ENCODE results near the gene ANKRD36B.
"Not testable (repeated sequence)": the region's sequence is repeated elsewhere in the genome, so short reads cannot be mapped to it uniquely, and the experiment has no call there.

ANKRD36B gene

GRCh38 chr2:97549058-97549457, 40.6 kb downstream of the ANKRD36B start:
- not testable (repeated sequence) for DNase-seq (ENCODE audit: low read depth, low spot score)

GRCh38 chr2:97548536-97548935, 41.1 kb downstream of the ANKRD36B start:
- DNase-seq (ENCODE audit: low read depth, low spot score): not testable (repeated sequence)

- DNase-seq (ENCODE audit: low read depth, low spot score): no peak
Observed at GRCh38 chr2:97546711-97547110, 43.0 kb downstream of the ANKRD36B start.

DNA sequence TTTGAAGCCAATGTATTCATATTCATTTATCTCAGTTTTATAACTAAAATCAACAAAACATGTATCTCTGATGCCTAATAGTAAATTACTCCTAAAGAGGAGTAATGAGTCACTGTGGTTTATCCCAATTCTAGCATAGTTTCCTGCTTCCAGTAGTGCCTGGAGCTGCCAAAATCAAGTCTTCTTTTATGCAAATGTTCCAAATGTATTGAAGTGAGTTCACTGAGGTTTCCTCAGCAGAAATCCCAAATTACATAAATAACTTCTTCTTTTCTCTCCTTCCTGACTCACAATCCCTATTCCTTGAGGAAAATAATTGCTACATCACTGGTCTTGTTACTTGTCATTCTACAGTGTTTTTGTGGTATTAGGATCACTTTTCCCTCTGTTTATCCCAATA, 44.8 kb downstream of the ANKRD36B start:
- DNase-seq (ENCODE audit: low read depth, low spot score): not testable (repeated sequence)

DNA sequence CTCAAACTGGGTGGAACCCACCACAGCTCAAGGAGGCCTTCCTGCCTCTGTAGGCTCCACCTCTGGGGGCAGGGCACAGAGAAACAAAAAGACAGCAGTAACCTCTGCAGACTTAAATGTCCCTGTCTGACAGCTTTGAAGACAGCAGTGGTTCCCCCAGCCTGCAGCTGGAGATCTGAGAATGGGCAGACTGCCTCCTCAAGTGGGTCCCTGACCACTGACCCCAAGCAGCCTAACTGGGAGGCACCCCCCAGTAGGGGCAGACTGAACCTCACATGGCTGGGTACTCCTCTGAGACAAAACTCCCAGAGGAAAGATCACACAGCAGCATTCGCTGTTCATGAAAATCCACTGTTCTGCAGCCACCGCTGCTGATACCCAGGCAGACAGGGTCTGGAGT, 63.8 kb downstream of the ANKRD36B start:
- not testable (repeated sequence) for DNase-seq (ENCODE audit: low read depth, low spot score)

- DNase-seq (ENCODE audit: low read depth, low spot score): not testable (repeated sequence)
Observed at GRCh38 chr2:97523816-97524215, 65.9 kb downstream of the ANKRD36B start.

DNA sequence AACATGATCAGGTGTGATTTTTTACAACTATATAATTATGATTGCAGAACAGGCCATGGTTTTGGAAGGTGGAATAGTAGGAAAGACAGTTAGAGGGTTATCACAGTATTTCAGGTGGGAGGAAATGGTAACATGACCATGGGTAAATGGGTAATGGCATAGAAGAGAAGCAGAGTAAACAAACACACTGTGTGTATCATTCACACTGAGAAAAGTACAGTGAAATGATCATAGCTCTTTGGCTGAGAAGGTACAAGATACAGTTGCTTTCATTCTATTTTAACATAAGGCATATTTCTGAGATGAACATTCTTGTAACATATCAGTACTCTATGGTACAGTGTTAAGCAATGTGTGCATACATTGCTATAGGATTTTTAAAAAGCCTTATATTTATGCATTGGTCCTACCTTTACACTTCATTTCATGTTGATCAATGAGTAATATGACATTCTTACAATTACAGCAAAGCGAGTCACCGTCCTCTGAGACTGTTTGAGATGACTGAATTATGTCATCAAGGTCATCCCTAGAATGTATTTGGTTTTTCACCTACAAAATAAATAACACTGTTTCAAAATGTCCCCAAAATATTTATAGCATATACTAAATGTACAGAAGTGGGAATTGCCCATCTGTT, 66.6 kb downstream of the ANKRD36B start:
- DNase-seq (ENCODE audit: low read depth, low spot score): not testable (repeated sequence)

DNA sequence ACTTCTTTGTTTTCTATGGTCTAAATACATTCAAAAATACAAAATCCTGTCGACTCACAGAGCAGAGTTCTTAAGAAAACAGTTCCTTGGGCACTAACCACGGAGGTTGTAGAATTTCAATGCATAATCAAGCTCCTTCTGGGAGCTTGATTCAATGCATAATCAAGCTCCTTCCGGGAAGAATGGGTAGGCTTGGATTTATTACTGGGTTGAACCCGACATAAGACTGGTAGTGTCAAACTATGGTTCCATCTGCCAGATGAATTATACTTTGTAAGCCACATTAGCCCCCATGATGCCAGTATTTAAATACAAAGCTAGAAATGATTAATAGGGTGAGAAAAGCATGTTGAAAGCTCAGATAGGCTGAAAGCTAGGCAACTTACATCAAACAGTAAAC, 94.0 kb downstream of the ANKRD36B start:
- not testable (repeated sequence) for DNase-seq (ENCODE audit: low read depth, low spot score)

DNA sequence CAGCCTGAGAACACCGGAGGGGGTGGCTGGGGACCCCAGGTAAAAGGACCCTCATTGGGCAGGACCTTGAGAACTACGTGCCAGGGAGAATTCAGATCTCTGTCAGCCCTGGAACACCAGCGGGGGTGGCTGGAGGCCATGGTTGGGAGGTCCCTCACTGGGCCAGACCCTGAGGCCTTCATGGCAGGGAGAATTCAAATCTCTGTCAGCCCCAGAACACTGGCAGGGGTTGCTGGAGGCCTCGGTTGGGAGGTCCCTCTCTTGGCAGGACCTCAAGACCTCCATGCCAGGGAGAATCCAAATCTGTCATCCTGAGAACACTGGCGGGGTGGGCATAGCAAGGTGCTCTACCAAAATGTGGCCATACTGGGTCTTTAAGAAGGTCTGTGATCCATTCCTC, 99.5 kb downstream of the ANKRD36B start:
- peak; percentile 0 for DNase-seq (ENCODE audit: low read depth, low spot score)

Measured in astrocyte of the hippocampus (primary cell).